Measurements from ENCODE around the gene TRIM3.

The TRIM3 gene

DNA sequence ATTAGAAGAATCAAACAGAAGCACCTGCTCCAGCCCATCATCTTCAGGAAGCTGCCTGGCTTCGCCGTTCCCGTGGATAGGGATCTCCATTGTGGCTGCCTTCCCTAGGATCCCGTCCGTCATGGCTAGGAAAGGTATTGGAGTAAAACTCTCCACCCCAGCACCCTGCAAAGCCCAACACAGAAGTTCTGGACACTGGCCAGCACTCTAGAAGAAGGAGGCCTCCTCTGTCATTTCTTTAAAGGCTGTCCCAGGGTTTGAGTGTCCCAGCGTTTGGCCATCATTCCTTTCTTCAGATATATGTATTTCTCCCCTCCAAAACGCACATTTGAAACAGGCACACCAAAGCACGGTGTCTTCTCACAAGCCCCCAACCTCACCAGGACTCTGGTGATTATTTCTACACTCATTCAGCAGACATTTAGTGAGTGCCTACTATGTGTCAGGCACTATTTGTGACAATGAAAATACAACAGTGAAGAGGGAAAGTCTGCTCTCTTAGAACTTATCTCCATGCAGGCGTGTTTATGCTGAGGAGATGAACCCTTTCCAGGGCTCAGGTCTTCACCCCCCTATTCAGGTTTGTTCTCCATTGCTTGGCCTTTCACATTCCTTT lies 6.7 kb upstream of the TRIM3 start:
- DNase-seq: no peak

GRCh38 chr11:6476571-6476970 lies 2.8 kb upstream of the TRIM3 start:
- DNase-seq: no peak

DNA sequence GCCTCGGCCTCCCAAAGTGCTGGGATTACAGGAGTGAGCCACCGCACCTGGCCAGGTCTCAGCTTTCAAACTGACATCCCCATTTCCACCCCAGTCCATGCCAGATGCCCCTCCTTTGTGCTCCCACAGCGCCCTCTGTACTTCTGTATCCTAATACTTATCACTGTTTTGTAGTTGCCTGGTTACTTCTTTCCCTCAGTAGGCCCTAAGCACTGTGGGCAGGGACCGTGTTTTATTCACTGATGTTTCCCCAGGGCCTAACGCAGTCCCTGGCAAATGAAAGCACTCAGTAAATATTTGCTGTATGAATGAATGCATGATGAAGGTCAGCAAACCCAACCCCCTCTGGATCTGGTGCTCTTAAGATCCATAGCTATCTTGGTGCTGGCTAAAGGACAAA lies 2.2 kb upstream of the TRIM3 start:
- no peak for DNase-seq

- peak; percentile 7 for DNase-seq
Measured at GRCh38 chr11:6474806-6475500, 1.2 kb upstream of the TRIM3 start.

DNA sequence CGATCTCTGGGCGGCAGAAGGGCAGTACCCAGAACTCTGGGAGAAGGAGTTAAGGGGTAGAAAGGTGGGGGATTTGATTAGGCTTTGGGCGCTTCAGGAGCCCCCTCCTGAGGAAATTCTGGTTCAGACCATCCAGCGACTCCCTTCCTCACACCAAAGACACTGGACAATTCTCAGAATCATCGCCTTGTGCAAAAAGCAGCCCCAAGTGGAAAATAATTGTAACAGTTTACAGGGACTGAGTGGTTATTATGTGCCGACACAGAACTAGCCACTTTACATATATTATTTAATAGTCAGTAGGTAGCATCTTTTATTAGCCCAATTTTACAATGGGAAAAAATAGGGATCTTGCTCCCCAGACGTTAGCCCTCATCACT lies 662 bp upstream of the TRIM3 start:
- DNase-seq: no peak

DNA sequence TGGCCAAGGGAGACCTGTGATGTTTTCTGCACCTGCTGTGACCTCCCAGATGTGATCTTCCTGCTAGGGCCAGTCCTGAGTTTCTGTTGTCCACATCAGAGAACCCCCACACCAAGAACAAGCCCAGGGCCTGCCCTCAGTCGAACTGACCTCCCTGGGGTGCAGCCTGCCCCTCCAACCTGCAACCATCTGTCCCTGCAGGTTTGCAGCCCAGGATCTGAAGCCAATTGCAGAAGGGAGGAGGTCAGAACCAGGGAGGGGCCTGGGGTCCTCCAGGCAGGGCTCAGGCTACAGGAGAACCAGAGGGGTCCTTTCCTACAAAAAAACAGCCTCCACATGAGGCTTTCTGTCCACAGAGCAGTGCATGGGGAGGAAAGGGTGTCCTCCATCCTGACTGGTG lies 807 bp downstream of the TRIM3 start:
- no peak for DNase-seq

DNA sequence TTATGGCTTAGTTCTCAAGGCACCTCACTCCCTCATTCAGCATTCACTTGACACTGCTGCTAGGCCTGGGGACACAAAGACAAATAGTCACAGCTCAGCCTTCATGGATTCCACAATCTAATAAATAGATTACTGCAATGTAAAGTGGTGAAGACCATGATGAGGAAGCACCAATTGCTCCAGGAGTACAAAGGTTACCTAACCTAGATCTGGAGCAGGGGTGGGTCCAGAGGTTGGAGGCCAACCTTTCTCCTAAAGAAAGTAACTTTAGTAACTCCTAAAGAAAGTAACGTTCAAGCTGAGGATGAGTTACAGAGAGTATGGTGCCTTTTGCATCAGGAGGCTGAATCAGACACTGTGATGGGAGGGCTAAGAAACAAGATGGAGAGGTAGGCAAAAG lies 4.1 kb downstream of the TRIM3 start:
- no peak for DNase-seq

DNA sequence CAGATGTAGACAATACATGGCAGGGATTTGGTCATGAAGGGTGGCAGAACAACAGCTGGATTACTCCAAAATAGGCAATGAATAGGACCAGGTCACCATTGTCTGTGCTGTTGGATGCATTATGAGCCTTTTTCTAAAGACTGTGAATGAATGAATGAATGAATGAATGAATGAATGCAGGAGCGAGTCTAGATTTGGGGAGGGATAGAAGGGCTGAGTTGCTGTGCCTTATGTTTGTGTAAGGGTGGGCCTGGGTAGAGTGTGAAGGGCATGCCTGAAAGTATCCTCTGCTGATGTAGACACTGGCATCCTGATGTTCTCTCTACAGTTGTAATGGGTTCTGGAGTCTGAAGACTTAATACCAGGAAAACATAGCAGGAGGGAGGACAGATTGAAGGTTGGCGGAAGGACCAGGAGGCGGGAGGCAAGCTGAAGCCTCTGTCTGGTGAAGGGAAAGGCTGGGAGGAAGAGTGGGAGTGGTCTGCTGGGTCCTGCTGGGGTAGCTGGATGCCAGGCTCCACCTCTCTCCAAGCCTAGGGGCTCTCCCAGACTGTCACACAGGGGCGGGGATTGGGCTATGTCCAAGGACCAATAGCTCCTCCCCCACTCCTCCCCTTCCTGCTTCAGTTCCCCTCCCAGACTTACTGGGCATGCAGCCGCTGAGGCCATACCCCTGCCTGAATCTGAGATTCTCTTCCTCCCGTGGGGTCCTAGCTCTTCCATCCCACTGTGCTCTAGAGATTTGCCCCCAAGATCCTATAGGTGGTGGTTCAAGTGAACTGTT lies 4.8 kb downstream of the TRIM3 start:
- DNase-seq: no peak

GRCh38 chr11:6459099-6459450 lies 14.7 kb downstream of the TRIM3 start:
- no peak for DNase-seq

DNA sequence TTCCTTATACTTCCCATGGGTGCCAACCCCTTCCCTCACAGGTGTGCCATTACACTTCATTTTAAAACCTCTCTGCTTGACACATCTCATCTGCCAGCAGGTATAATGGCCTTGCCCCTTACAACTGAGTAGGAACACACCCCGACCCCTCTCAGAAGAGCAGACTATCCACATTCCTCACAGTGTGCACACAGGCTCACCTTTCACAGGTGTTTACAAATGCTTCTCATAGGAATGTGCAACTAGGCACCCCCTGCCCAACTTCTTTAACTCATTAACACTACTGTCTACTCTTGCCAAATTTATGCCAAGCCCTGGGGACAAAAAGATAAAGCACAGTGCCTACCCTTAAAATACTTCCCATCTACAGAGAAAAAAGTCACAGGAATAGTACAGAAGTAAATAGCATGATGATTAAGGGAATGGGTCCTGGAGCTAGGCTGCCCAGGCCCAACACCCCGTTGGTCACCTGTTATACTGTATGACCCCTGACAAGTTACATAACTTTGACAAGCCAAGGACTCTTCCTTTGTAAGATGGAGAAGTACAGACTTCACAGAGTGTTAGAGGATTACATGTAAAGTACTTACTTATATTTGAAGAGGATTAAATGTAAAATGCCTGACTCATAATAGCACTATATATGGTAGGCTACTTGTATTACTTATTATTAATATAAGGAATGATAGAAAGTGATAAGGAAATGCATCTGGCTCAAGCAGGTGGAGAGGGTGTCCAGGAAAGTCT lies 15.2 kb downstream of the TRIM3 start:
- no peak for DNase-seq

DNA sequence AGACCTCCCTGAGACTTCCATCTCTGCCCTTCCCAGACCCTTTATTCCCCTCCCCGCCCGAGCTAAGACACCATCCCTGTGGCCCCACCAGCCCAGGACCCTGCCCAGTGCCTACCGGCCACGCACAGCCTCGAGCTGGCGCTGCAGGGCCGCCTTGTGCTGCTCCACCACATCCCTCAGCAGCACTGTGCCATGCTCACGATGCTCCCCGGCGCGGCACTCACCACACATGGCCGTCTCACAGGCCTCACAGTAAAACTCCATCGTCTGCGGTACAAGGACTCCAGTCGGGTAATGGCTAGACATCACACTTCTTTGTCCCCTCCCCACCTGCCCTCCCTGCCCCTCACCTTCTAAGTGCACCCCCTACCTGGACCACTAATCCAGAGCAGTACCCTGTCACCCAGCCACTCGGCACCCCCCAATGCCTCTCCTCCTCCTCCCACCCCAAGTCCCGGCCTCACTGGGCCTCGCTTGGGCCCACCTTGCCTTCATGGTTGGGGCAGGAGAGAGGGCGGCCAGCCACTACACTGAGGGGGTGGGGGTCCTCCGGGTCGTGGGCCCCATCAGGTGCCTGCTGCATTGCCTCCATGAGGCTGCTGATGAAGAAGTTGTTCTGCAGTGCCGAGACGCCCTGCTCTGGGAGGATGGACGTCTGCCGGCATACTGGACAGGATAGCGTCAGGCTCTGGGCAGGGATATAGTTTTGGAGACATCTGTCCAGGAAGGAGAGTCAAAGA lies 16.0 kb downstream of the TRIM3 start:
- DNase-seq: no peak

GRCh38 chr11:6456361-6457073 lies 17.2 kb downstream of the TRIM3 start:
- DNase-seq: no peak

DNA sequence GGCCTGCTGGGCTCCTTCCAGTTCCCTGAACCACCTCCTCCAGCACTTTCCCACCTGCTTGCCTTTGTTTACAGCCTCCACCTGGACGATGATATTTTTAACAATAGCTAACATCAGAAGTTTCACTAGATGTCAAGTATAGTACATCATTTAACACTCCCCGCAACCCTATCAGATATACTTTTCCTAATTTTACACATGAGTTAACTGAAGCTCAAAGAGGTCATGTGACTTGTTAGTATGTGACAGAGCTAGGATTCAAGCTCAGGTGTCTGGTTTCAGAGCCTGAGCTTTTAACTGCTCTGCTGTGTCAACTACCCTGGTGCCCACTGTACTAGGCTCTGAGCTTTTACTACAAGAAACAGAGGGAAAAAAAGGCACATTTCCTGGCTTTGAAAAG lies 18.7 kb downstream of the TRIM3 start:
- DNase-seq: no peak

GRCh38 chr11:6453152-6453551 lies 20.6 kb downstream of the TRIM3 start:
- no peak for DNase-seq

DNA sequence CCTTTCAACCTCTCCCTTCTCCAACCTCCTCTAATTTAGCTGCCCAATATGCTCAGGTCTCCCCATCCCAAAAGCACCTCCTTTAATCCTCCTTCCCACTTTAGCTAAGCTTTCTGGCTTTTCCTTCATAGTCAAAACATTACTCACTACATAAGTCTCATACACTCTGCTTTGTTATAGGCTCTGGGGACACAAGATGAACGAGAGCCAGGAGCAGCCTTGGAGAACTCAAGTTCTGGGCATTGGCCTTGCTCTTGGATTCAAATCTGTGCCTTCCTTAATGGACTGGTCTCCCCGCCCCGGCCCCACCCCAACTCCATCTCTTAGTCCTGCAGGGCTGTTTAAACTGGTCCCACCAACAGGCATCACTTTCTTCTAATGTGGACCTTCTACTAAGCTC lies 21.5 kb downstream of the TRIM3 start:
- DNase-seq: no peak

DNA sequence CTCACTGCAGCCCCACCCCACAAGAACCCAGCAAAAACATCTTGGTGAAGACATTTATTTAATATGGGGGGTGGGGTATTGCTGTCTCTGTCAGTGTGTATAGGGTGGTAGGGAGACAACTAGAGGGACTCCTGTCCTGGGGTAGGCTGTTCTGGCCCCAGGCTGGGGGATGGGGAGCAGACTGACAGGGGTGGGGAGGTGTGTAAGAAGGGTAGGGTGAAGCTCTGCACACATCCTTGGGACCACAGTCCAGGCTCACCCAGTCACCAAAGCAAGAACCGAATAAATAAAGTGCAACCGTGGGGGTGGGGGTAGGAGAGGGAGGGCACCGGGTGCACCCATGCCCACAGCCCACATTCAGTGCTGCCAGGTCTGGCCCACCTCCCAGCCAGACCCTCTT lies 25.2 kb downstream of the TRIM3 start:
- DNase-seq: no peak

DNA sequence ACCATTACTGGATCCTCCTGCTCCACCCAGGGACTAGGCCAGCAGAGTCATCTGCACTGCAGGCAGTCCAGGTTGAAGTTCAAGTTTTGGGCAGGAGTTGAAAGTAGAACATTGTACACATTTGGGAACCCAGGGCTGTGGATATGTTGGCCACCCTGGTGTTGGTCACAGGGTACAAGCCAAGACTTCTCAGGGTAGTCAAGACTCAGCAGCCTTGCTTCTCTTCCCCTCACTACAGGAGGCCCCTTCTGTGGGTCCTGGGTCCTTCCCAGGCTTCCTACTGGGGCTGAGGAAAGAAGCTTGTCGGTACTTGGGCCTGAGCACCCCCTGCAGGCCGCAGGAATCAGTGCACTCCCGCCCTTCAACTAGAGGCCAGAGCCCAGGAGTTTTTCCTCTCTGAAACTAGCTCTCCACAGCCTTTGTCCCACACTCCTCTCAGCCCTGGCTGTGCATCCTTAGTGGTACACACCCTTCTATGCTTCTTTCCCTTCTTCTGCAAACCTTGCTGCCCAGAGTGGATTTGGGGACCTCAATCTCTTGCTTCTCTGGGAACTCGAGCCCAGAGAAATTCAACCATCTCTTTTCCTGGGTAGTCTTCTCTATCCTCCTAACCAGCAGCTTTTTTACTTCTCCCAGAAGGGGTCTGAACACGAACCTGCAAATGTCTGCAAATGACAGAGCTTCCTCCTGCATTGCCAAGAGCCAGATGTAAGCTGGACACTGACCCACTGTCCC lies 30.3 kb downstream of the TRIM3 start:
- DNase-seq: no peak

DNA sequence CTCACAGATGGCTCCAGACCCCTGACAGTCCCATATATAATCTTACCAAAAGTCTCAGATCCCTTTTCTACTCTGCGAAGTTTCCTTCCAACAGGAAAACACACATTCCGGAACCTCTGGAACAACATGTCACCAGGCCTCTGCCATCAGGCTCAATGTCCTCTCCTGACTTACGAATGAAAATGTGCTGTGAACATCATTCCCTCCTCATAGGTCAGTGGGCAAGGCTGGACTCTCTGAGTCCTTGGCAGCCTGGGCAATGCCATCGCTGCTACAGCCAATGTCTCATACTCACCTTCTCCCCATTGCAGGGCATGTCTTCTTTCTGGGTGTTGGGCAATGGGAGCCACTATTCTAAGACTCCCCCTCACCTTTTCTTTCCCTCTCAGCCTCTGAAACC lies 31.3 kb downstream of the TRIM3 start:
- no peak for DNase-seq

DNA sequence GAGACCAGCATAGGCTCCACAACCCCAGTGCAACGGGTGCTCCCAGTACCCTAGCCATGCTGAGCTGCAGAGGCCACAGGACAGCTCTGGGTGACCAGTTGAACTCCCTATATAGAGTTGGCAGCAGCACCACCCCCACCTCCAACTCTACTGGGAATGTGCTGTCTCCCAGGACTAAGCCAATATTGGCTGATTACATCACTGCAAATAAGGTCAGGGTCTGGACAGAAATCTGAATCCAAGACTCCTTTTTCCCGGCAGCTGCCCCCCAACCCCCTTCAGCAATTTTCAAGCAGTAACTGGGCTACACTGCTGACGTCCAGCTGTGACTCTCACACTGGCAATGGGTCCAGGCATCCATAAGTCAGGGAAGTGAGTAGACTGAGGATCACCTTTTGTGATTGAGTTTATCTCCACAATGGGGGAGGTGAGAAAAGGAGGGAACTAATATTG lies 32.8 kb downstream of the TRIM3 start, which contains the start of gene HPX:
Gene HPX (minus strand): TSS at position 82 of the 453 bp plus-strand sequence. CDS start 24 bp downstream, at position 58.
- no peak for DNase-seq

DNA sequence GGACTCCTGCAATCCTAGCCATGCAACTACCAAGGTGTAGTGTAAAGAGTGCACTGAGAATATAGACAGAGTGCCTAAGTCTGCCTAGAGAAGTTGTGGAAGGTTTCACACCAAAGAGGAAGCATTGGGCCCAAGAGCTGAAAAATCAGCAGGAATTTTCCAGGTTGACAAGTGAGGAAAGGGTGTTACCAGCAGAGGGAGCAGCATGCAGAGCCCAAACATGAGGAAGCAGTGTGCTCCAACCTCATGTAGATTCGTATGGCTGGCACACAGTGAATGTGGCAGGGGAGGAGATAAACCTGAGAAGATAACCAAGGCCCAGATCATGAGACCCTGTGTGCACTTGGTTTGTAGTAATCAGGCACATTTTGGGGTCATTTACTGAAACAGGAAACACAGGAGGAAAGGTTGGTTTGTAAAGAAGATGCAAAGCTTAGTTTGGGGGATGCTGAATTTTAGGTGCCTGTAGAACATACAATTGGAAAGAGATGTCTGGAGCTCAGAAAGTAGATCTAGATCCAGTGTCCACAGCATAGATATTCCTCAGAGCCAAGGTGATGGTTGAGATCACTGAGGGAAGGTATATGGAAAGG lies 34.7 kb downstream of the TRIM3 start:
- DNase-seq: peak; percentile 24

DNA sequence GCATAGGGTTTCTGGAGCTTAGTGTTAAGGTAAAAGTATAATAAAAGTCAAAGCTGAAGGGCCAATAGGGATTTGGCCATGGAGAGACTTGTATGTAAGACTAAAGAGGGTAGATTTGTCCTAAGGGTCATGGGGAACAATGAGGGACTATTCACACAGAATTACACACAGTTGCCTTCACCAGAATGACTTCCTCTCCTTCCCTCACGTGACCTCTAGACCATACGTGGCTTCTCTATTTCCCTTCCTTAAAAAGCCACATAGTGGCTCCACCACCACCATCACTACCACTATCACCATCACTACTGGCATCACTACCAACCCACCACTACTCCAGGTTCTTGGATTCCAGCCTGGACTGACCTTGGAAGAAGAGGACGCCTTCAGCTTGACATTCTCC lies 35.7 kb downstream of the TRIM3 start:
- DNase-seq: no peak
